GM21447 (cell line): ENCODE data around the gene KIR2DL3.

Source experiments
- ATAC-seq: cut with Tn5 transposase; IDR thresholded peaks from one replicate; pipeline ENCODE4 v1.9.1; 2021; ENCODE audit not compliant: unreplicated experiment

Gene KIR2DL3

GRCh38 chr19:54790711-54791110, 52.4 kb downstream of the KIR2DL3 start:
- no peak for ATAC-seq

GRCh38 chr19:54791476-54791875, 53.2 kb downstream of the KIR2DL3 start:
- ATAC-seq, result no peak

GRCh38 chr19:54792814-54793213, 54.5 kb downstream of the KIR2DL3 start:
- ATAC-seq, result no peak

- ATAC-seq, result no peak
Measured at GRCh38 chr19:54795758-54796157, 57.4 kb downstream of the KIR2DL3 start.
